Neural cell (in vitro differentiated cells): ENCODE measurements around the gene MAP2K4.

ENCODE experiments used
- EP300 ChIP-seq: fragments of 450-650 bp; conservative IDR thresholded peaks from 2 replicates; pipeline ENCODE4 v1.6.1; 2014; ENCODE audit warnings: antibody characterized with exemption, mild to moderate bottlenecking, moderate library complexity; ENCODE audit not compliant: poor library complexity, severe bottlenecking
- EZH2 ChIP-seq: fragments of 200-600, 300-800 bp; shearing (Covaris generic), sonication (generic); IDR thresholded peaks from 2 replicates; pipeline ENCODE4 v1.6.1; 2014; ENCODE audit warnings: antibody characterized with exemption, low read length, borderline replicate concordance, mild to moderate bottlenecking; ENCODE audit not compliant: insufficient read depth, poor library complexity, severe bottlenecking
- TF ChIP-seq, protein P1 (sequence below): IDR thresholded peaks from 2 replicates; pipeline ENCODE4 v1.6.1; 2012; ENCODE audit warnings: borderline replicate concordance
- TF ChIP-seq, protein P2 (sequence below): fragments of 450-650 bp; IDR thresholded peaks from 2 replicates; pipeline ENCODE4 v1.5.1; 2014; ENCODE audit warnings: antibody characterized with exemption, mild to moderate bottlenecking, moderate library complexity; ENCODE audit not compliant: poor library complexity, severe bottlenecking

DNA sequence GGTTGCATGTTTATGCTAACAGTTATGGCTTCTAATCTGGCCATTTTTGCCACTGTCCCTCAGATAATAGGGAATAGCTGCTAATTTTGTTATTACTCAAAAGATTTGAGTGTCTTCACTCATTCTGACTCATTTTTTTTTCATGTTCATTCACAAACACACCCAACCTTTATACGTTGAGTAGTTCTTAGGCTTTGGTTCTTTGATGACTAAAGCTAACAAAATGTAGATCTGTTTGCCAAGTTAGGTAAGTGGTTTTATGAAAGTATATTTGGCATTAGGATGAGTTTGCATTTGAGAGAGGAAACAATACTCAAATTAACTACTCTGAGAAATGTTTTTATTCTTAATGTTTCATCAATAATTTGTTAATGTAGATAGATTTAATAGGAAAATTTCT lies 3.6 kb downstream of the MAP2K4 start:
- TF ChIP-seq, protein P1, sequence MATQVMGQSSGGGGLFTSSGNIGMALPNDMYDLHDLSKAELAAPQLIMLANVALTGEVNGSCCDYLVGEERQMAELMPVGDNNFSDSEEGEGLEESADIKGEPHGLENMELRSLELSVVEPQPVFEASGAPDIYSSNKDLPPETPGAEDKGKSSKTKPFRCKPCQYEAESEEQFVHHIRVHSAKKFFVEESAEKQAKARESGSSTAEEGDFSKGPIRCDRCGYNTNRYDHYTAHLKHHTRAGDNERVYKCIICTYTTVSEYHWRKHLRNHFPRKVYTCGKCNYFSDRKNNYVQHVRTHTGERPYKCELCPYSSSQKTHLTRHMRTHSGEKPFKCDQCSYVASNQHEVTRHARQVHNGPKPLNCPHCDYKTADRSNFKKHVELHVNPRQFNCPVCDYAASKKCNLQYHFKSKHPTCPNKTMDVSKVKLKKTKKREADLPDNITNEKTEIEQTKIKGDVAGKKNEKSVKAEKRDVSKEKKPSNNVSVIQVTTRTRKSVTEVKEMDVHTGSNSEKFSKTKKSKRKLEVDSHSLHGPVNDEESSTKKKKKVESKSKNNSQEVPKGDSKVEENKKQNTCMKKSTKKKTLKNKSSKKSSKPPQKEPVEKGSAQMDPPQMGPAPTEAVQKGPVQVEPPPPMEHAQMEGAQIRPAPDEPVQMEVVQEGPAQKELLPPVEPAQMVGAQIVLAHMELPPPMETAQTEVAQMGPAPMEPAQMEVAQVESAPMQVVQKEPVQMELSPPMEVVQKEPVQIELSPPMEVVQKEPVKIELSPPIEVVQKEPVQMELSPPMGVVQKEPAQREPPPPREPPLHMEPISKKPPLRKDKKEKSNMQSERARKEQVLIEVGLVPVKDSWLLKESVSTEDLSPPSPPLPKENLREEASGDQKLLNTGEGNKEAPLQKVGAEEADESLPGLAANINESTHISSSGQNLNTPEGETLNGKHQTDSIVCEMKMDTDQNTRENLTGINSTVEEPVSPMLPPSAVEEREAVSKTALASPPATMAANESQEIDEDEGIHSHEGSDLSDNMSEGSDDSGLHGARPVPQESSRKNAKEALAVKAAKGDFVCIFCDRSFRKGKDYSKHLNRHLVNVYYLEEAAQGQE: no peak
- TF ChIP-seq EZH2 (no peak), EP300 (no peak)
- TF ChIP-seq, protein P2, sequence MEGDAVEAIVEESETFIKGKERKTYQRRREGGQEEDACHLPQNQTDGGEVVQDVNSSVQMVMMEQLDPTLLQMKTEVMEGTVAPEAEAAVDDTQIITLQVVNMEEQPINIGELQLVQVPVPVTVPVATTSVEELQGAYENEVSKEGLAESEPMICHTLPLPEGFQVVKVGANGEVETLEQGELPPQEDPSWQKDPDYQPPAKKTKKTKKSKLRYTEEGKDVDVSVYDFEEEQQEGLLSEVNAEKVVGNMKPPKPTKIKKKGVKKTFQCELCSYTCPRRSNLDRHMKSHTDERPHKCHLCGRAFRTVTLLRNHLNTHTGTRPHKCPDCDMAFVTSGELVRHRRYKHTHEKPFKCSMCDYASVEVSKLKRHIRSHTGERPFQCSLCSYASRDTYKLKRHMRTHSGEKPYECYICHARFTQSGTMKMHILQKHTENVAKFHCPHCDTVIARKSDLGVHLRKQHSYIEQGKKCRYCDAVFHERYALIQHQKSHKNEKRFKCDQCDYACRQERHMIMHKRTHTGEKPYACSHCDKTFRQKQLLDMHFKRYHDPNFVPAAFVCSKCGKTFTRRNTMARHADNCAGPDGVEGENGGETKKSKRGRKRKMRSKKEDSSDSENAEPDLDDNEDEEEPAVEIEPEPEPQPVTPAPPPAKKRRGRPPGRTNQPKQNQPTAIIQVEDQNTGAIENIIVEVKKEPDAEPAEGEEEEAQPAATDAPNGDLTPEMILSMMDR: no peak
